Liver (tissue), 3 donors: ENCODE measurements around the gene ARMC2.

ENCODE experiments used
- CTCF ChIP-seq: fragments of 150-350 bp; IDR thresholded peaks from 2 replicates; pipeline ENCODE4 v1.5.1; 2017; ENCODE audit warnings: improper control_type of control experiment, low read depth, low read length; ENCODE audit not compliant: missing input control
- FOXA1 ChIP-seq: IDR thresholded peaks from 2 replicates; pipeline ENCODE4 v1.6.1; 2016; ENCODE audit warnings: antibody characterized with exemption
- REST ChIP-seq: IDR thresholded peaks from 2 replicates; pipeline ENCODE4 v1.6.1; 2016; ENCODE audit warnings: antibody characterized with exemption, mild to moderate bottlenecking
- SP1 ChIP-seq: IDR thresholded peaks from 2 replicates; pipeline ENCODE4 v1.6.1; 2018; ENCODE audit warnings: antibody characterized with exemption, mild to moderate bottlenecking
- TAF1 ChIP-seq: conservative IDR thresholded peaks from 2 replicates; pipeline ENCODE4 v1.6.1; 2016; ENCODE audit warnings: antibody characterized with exemption, mild to moderate bottlenecking
- donor health status: healthy.
- donor health status: healthy.

GRCh38 chr6:108988296-108988695, 140.1 kb downstream of the ARMC2 start:
- no peak for TF ChIP-seq CTCF
- no peak for TF ChIP-seq FOXA1
- TF ChIP-seq TAF1, result no peak
- TF ChIP-seq REST, result no peak
- TF ChIP-seq SP1, result no peak
